ENCODE data around the gene APOL6.

- TF ChIP-seq ZZZ3 (IDR thresholded peaks at IDR 0.05; ENCODE audit: control insufficient read depth, insufficient read length, low read depth): no peak
- TF ChIP-seq, protein P1, sequence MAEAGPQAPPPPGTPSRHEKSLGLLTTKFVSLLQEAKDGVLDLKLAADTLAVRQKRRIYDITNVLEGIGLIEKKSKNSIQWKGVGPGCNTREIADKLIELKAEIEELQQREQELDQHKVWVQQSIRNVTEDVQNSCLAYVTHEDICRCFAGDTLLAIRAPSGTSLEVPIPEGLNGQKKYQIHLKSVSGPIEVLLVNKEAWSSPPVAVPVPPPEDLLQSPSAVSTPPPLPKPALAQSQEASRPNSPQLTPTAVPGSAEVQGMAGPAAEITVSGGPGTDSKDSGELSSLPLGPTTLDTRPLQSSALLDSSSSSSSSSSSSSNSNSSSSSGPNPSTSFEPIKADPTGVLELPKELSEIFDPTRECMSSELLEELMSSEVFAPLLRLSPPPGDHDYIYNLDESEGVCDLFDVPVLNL (IDR thresholded peaks at IDR 0.05; ENCODE audit: low read depth, low read length): no peak
- TF ChIP-seq SMAD5 (IDR thresholded peaks at IDR 0.05; ENCODE audit: low read depth): no peak
- TF ChIP-seq EZH2 (IDR thresholded peaks at IDR 0.05; ENCODE audit: borderline replicate concordance, control insufficient read depth, low read depth, low read length): no peak
- no peak for TF ChIP-seq RUNX3 (IDR thresholded peaks at IDR 0.05; ENCODE audit: low read length)
- no peak for TF ChIP-seq SIN3A (IDR thresholded peaks at IDR 0.05; ENCODE audit: low read depth, low read length)
These were observed 48.9 kb downstream of the APOL6 start for GRCh38 chr22:35697142-35697541.
